HEK293 (cell line): ENCODE measurements around the gene ATP4A.

Source experiments
- CTCF ChIA-PET: fragments of 350-600 bp; formaldehyde crosslinking; extraction: SDS; loops from one replicate; lab custom pipeline; 2021; ENCODE audit warnings: antibody characterized with exemption; lab: Yijun Ruan, JAX
- POLR2A ChIA-PET: fragments of 300-600 bp; formaldehyde crosslinking; extraction: SDS; loops from one replicate; lab custom pipeline; 2020; ENCODE audit warnings: antibody characterized with exemption, inconsistent platforms; lab: Yijun Ruan, JAX
- H3K27ac ChIP-seq: fragments of 200-500 bp; sonication (Bioruptor generic); 2 replicates; pipeline ENCODE4 v1.5.1; 2014; ENCODE audit warnings: low read depth, low read length, control low read depth, inconsistent platforms; ENCODE audit errors: extremely low read depth
- H3K36me3 ChIP-seq, 2 experiments: fragments of 200-500 bp in 1 of 2; sonication (Bioruptor generic) in 1 of 2; 1 replicate in 1 of 2; 2 replicates in 1 of 2; pipeline ENCODE4 v1.5.1; 2014 to 2017; ENCODE audit warnings: inconsistent platforms in 2 of 2, low read length in 2 of 2; ENCODE audit not compliant: control insufficient read depth in 2 of 2, insufficient read depth in 1 of 2
- H3K4me1 ChIP-seq: fragments of 200-500 bp; sonication (Bioruptor generic); 2 replicates; pipeline ENCODE4 v1.5.1; 2014; ENCODE audit warnings: mild to moderate bottlenecking, low read length, inconsistent platforms; ENCODE audit not compliant: control insufficient read depth, insufficient read depth
- H3K4me3 ChIP-seq: 2 replicates; pipeline ENCODE4 v1.5.1; 2011; ENCODE audit warnings: low read depth, mild to moderate bottlenecking, control low read depth, low read length, moderate library complexity
- H3K9me3 ChIP-seq: fragments of 200-500 bp; sonication (Bioruptor generic); 2 replicates; pipeline ENCODE4 v1.5.1; 2014; ENCODE audit warnings: low read depth, low read length, inconsistent platforms; ENCODE audit not compliant: control insufficient read depth, insufficient read depth
- BCL6B ChIP-seq: fragments of 450-650 bp; formaldehyde crosslinking; IDR thresholded peaks from 2 replicates; pipeline ENCODE4 v1.5.1; 2017; ENCODE audit warnings: missing biosample characterization, missing genetic modification characterization
- CTCF ChIP-seq: fragments of 450-650 bp; formaldehyde crosslinking; IDR thresholded peaks from 2 replicates; pipeline ENCODE4 v1.5.1; 2016; ENCODE audit warnings: missing biosample characterization, missing genetic modification characterization
- OVOL3 ChIP-seq: fragments of 450-650 bp; formaldehyde crosslinking; IDR thresholded peaks from 2 replicates; pipeline ENCODE4 v1.5.1; 2016; ENCODE audit warnings: missing biosample characterization, missing genetic modification characterization
- PRDM1 ChIP-seq: fragments of 450-650 bp; formaldehyde crosslinking; IDR thresholded peaks from 2 replicates; pipeline ENCODE4; 2016; ENCODE audit warnings: missing biosample characterization, missing genetic modification characterization
- SALL2 ChIP-seq: fragments of 450-650 bp; formaldehyde crosslinking; IDR thresholded peaks from 2 replicates; pipeline ENCODE4 v1.5.0; 2017; ENCODE audit warnings: missing biosample characterization, mild to moderate bottlenecking, missing genetic modification characterization, borderline replicate concordance
- ZBTB17 ChIP-seq: fragments of 450-650 bp; formaldehyde crosslinking; IDR thresholded peaks from 2 replicates; pipeline ENCODE4 v1.5.1; 2016; ENCODE audit warnings: missing biosample characterization, missing genetic modification characterization
- ZEB2 ChIP-seq: fragments of 450-650 bp; formaldehyde crosslinking; IDR thresholded peaks from 2 replicates; pipeline ENCODE4 v1.5.1; 2016; ENCODE audit warnings: missing biosample characterization, missing genetic modification characterization
- ZNF157 ChIP-seq: fragments of 450-650 bp; formaldehyde crosslinking; IDR thresholded peaks from 2 replicates; pipeline ENCODE4 v1.5.1; 2016; ENCODE audit warnings: missing biosample characterization, missing genetic modification characterization
- ZNF169 ChIP-seq: fragments of 450-650 bp; formaldehyde crosslinking; IDR thresholded peaks from 2 replicates; pipeline ENCODE4 v1.5.1; 2016; ENCODE audit warnings: missing biosample characterization, missing genetic modification characterization
- ZNF19 ChIP-seq: fragments of 450-650 bp; formaldehyde crosslinking; IDR thresholded peaks from 2 replicates; pipeline ENCODE4; 2016; ENCODE audit warnings: missing biosample characterization, missing genetic modification characterization, low read depth
- ZNF394 ChIP-seq: fragments of 450-650 bp; formaldehyde crosslinking; IDR thresholded peaks from 2 replicates; pipeline ENCODE4 v1.5.1; 2016; ENCODE audit warnings: missing biosample characterization, missing genetic modification characterization, mild to moderate bottlenecking, moderate library complexity, borderline replicate concordance
- ZNF398 ChIP-seq: fragments of 450-650 bp; formaldehyde crosslinking; IDR thresholded peaks from 2 replicates; pipeline ENCODE4 v1.5.1; 2017; ENCODE audit warnings: missing biosample characterization, missing genetic modification characterization
- ZNF404 ChIP-seq: fragments of 450-650 bp; formaldehyde crosslinking; IDR thresholded peaks from 2 replicates; pipeline ENCODE4 v1.5.1; 2017; ENCODE audit warnings: missing biosample characterization, missing genetic modification characterization
- ZNF423 ChIP-seq: fragments of 450-650 bp; formaldehyde crosslinking; IDR thresholded peaks from 2 replicates; pipeline ENCODE4 v1.5.1; 2016; ENCODE audit warnings: missing biosample characterization, missing genetic modification characterization
- ZNF473 ChIP-seq: fragments of 450-650 bp; formaldehyde crosslinking; IDR thresholded peaks from 2 replicates; pipeline ENCODE4 v1.5.1; 2017; ENCODE audit warnings: missing biosample characterization, missing genetic modification characterization
- ZNF549 ChIP-seq: fragments of 450-650 bp; IDR thresholded peaks from 2 replicates; pipeline ENCODE4 v1.5.1; 2018; ENCODE audit warnings: missing biosample characterization, missing genetic modification characterization, mild to moderate bottlenecking, inconsistent platforms, moderate library complexity
- ZNF621 ChIP-seq: fragments of 450-650 bp; formaldehyde crosslinking; IDR thresholded peaks from 2 replicates; pipeline ENCODE4 v1.5.1; 2017; ENCODE audit warnings: missing biosample characterization, missing genetic modification characterization
- ZNF639 ChIP-seq: fragments of 450-650 bp; formaldehyde crosslinking; IDR thresholded peaks from 2 replicates; pipeline ENCODE4 v1.5.1; 2016; ENCODE audit warnings: missing biosample characterization, missing genetic modification characterization
- ZNF664 ChIP-seq: fragments of 450-650 bp; formaldehyde crosslinking; IDR thresholded peaks from 2 replicates; pipeline ENCODE4 v1.5.1; 2016; ENCODE audit warnings: missing biosample characterization, missing genetic modification characterization
- ZNF777 ChIP-seq: fragments of 450-650 bp; formaldehyde crosslinking; IDR thresholded peaks from 2 replicates; pipeline ENCODE4 v1.5.1; 2017; ENCODE audit warnings: missing biosample characterization, missing genetic modification characterization, borderline replicate concordance
- TF ChIP-seq, protein P1 (sequence below): fragments of 450-650 bp; formaldehyde crosslinking; IDR thresholded peaks from 2 replicates; pipeline ENCODE4 v1.5.1; 2017; ENCODE audit warnings: missing biosample characterization, missing genetic modification characterization
- TF ChIP-seq, protein P2 (sequence below): fragments of 450-650 bp; formaldehyde crosslinking; IDR thresholded peaks from 2 replicates; pipeline ENCODE4 v1.5.1; 2016; ENCODE audit warnings: missing biosample characterization, missing genetic modification characterization

Gene ATP4A

GRCh38 chr19:35565016-35565856 is 1.8 kb upstream of the ATP4A start:
- Histone ChIP-seq H3K4me1 (no peaks in the 10 kb centered on the region), H3K9me3 (no peaks in the 10 kb centered on the region; the same call in 1 of the 2 replicates), H3K36me3 (no peaks in the 10 kb centered on the region), H3K27ac (no peak overlapping the region), H3K4me3 (no peak overlapping the region)
- ChIA-PET CTCF (interaction anchor here (0.9 to 2.3 kb wide), 5 partner anchors 9 to 55 kb away, joined by 3 to 8 read pairs (median 6); no protein-coding TSS in a partner anchor), POLR2A (interaction anchor here (0.7 to 0.8 kb wide), 2 partner anchors 74 to 83 kb away, joined by 3 to 7 read pairs; partner anchors contain the start of gene COX6B1)
- TF ChIP-seq ZNF777 (tag by site-specific recombination) (no peak), ZNF549 (tag by site-specific recombination) (no peak), ZNF19 (tag by site-specific recombination) (no peak), ZNF423 (tag by site-specific recombination) (no peak), ZNF639 (no peak), ZNF404 (tag by site-specific recombination) (no peak)
- TF ChIP-seq, protein P1, sequence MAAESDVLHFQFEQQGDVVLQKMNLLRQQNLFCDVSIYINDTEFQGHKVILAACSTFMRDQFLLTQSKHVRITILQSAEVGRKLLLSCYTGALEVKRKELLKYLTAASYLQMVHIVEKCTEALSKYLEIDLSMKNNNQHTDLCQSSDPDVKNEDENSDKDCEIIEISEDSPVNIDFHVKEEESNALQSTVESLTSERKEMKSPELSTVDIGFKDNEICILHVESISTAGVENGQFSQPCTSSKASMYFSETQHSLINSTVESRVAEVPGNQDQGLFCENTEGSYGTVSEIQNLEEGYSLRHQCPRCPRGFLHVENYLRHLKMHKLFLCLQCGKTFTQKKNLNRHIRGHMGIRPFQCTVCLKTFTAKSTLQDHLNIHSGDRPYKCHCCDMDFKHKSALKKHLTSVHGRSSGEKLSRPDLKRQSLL = no peak
- TF ChIP-seq, protein P2, sequence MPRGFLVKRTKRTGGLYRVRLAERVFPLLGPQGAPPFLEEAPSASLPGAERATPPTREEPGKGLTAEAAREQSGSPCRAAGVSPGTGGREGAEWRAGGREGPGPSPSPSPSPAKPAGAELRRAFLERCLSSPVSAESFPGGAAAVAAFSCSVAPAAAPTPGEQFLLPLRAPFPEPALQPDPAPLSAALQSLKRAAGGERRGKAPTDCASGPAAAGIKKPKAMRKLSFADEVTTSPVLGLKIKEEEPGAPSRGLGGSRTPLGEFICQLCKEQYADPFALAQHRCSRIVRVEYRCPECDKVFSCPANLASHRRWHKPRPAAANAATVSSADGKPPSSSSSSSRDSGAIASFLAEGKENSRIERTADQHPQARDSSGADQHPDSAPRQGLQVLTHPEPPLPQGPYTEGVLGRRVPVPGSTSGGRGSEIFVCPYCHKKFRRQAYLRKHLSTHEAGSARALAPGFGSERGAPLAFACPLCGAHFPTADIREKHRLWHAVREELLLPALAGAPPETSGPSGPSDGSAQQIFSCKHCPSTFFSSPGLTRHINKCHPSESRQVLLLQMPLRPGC (tag by site-specific recombination) = no peak

DNA sequence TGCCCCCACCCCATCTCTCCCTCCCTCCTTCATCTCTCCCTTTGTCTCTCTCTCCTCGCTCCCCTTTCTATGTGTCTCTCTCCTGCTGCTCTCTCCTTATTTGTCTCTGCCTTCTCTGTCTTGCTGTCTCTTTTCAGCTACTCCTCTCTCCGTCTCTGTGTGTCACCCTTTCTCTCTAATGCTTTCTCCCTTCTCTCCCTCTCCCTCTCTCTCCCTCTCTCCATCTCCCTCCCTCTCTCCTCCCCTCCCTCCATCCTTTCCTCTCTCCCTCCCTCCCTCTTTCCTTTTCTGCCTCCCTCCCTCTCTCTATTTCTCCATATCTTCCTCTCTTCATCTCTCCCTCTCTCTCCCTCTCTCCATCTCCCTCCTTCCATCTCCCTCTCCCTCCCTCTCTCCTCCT is 682 bp downstream of the ATP4A start:
- H3K36me3 ChIP-seq = no peaks in the 10 kb centered on the region
- ChIA-PET CTCF (interaction anchor here (0.6 to 1.3 kb wide), 6 partner anchors 13 to 210 kb away, joined by 3 to 9 read pairs (median 4); no protein-coding TSS in a partner anchor), POLR2A (interaction anchor here (0.6 to 0.7 kb wide), 2 partner anchors 14 to 95 kb away, joined by 3 read pairs; no protein-coding TSS in a partner anchor)
- H3K9me3 ChIP-seq = no peaks in the 10 kb centered on the region; the same call in 1 of the 2 replicates
- H3K4me3 ChIP-seq = no peak overlapping the region
- H3K27ac ChIP-seq = no peak overlapping the region
- peaks cover 10% of the 10 kb centered on the region for H3K4me1 ChIP-seq
- TF ChIP-seq ZNF621 (tag by site-specific recombination) (peak; percentile 47; the same call in 1 of the 2 replicates), ZEB2 (tag by site-specific recombination) (no peak), ZNF664 (no peak), ZNF394 (tag by site-specific recombination) (peak; percentile 77; the same call in 1 of the 2 replicates), ZBTB17 (tag by site-specific recombination) (0 out of 2 replicates have a peak, but pooled peaks have one; percentile 24), ZNF639 (no peak), PRDM1 (tag by site-specific recombination) (peak; percentile 99), BCL6B (tag by site-specific recombination) (0 out of 2 replicates have a peak, but pooled peaks have one; percentile 53), ZNF169 (peak; percentile 98), ZNF157 (tag by site-specific recombination) (0 out of 2 replicates have a peak, but pooled peaks have one; percentile 21), ZNF473 (tag by site-specific recombination) (peak; percentile 76), CTCF (tag by site-specific recombination) (0 out of 2 replicates have a peak, but pooled peaks have one; percentile 27), ZNF398 (tag by site-specific recombination) (peak; percentile 83), SALL2 (tag by site-specific recombination) (no peak; the same call in 1 of the 2 replicates), OVOL3 (tag by site-specific recombination) (no peak)
